Heart left ventricle (tissue), 13 donors: ENCODE measurements around the gene GAD2.

ENCODE experiments used
- CTCF ChIP-seq, 12 donors: fragments of 200-600 bp; sonication (generic) in 4 of 12; IDR thresholded peaks; one replicate each; pipeline versions ENCODE4 v1.5.0 to v1.8.0; 2018 to 2022; ENCODE audit warnings: antibody characterized with exemption in 12 of 12, mild to moderate bottlenecking in 5 of 12
- POLR2A ChIP-seq, 2 donors: fragments of 450-650 bp; IDR thresholded peaks; one replicate each; pipeline ENCODE4 v1.6.1; 2017; ENCODE audit warnings: antibody characterized with exemption in 2 of 2, mild to moderate bottlenecking in 2 of 2, moderate library complexity in 2 of 2
- donor health status: ischemic (EF 13 %, LVEDD 7.1; RV severe dilation, severe dysfunction).
- donor health status: DM: no; HTN: yes; CAD: no.
- donor health status: DM: no; HTN: no; CAD: no.
- donor health status: ischemic (EF 25% LVEDD 6.9; RV normal size, moderate dysfunction).
- donor health status: ischemic (EF 25% LVEDD 5.7; RV mildly dilated, moderate dysfunction).
- donor health status: ischemic (EF 35%, LVEDD 5.7; RV mildly dilated, moderate dysfunction).
- donor health status: nonischemic (EF 11% LVEDD 7.7; RV severe dilation, severe dysfunction).
- donor health status: DM: yes; HTN: yes; CAD: no.
- donor health status: PGD.
- donor health status: ischemic (EF 29% LVEDD 5.4; RV normal size, mild dysfunction).
- donor health status: nonischemic (EF 23%, LVEDD 6.1; RV moderate dilation, normal function).

- no peak for TF ChIP-seq CTCF (IDR thresholded peaks at IDR 0.05)
- TF ChIP-seq POLR2A (IDR thresholded peaks at IDR 0.05) = no peak
Observed at GRCh38 chr10:26243351-26243720, 26.8 kb downstream of the GAD2 start.
